ENCODE data around the gene LRRC47.

LRRC47 gene

GRCh38 chr1:3796215-3797061, at the start of gene LRRC47:
Gene LRRC47 (minus strand): TSS chr1:3796498. CDS start chr1:3796476, 22 bp downstream.
- DNase-seq = peak; percentile 66 to 82

GRCh38 chr1:3842912-3843311, 46.6 kb upstream of the LRRC47 start:
- no peak for DNase-seq

- no peak for DNase-seq
Observed at GRCh38 chr1:3841491-3841890, 45.2 kb upstream of the LRRC47 start.

GRCh38 chr1:3838788-3839187, 42.5 kb upstream of the LRRC47 start:
- DNase-seq = no peak

- no peak for DNase-seq
Observed at GRCh38 chr1:3837685-3838084, 41.4 kb upstream of the LRRC47 start.

- no peak for DNase-seq
Observed at GRCh38 chr1:3837200-3837599, 40.9 kb upstream of the LRRC47 start.

- DNase-seq = no peak
Observed at GRCh38 chr1:3836421-3836820, 40.1 kb upstream of the LRRC47 start.

- no peak for DNase-seq
Observed at GRCh38 chr1:3834701-3835100, 38.4 kb upstream of the LRRC47 start.

- DNase-seq = no peak
Observed at GRCh38 chr1:3831689-3832088, 35.4 kb upstream of the LRRC47 start.

GRCh38 chr1:3828391-3828790, 32.1 kb upstream of the LRRC47 start:
- no peak for DNase-seq

- DNase-seq = no peak
Observed at GRCh38 chr1:3827813-3828307, 31.6 kb upstream of the LRRC47 start.

GRCh38 chr1:3825356-3825755, 29.1 kb upstream of the LRRC47 start:
- no peak for DNase-seq

- no peak for DNase-seq
Observed at GRCh38 chr1:3824650-3825049, 28.4 kb upstream of the LRRC47 start.

- no peak for DNase-seq
Observed at GRCh38 chr1:3822421-3822820, 26.1 kb upstream of the LRRC47 start.

- no peak for DNase-seq
Observed at GRCh38 chr1:3821908-3822307, 25.6 kb upstream of the LRRC47 start.

GRCh38 chr1:3821447-3821846, 25.1 kb upstream of the LRRC47 start:
- no peak for DNase-seq

GRCh38 chr1:3821004-3821403, 24.7 kb upstream of the LRRC47 start:
- no peak for DNase-seq

GRCh38 chr1:3820316-3820715, 24.0 kb upstream of the LRRC47 start:
- no peak for DNase-seq

- no peak for DNase-seq
Observed at GRCh38 chr1:3819771-3820200, 23.5 kb upstream of the LRRC47 start.

- no peak for DNase-seq
Observed at GRCh38 chr1:3817821-3818597, 21.7 kb upstream of the LRRC47 start.

GRCh38 chr1:3817138-3817740, 20.9 kb upstream of the LRRC47 start:
- DNase-seq = no peak

GRCh38 chr1:3816331-3817137, 20.2 kb upstream of the LRRC47 start:
- no peak for DNase-seq

Data from SW 1271 (cell line).